Glutamatergic neuron (in vitro differentiated cells): ENCODE measurements around the gene HHATL. TPM values are rescaled to one million over a fixed set of nuclear protein-coding genes. Genes with fewer than 3 reads are reported as not detected.

Source experiments
- DNase-seq: peaks from one replicate; pipeline ENCODE4 v3.0.0; 2022
- H3K27ac Mint-ChIP-seq: one replicate; pipeline ENCODE4 v1.8.0; 2020; ENCODE audit warnings: mild to moderate bottlenecking, mixed read lengths, inconsistent platforms; ENCODE audit not compliant: unreplicated experiment
- H3K27me3 Mint-ChIP-seq: one replicate; pipeline ENCODE4 v1.8.0; 2020; ENCODE audit warnings: mild to moderate bottlenecking, moderate library complexity, mixed read lengths, inconsistent platforms; ENCODE audit not compliant: unreplicated experiment
- H3K36me3 Mint-ChIP-seq: one replicate; pipeline ENCODE4 v1.8.0; 2020; ENCODE audit warnings: mild to moderate bottlenecking, mixed read lengths, inconsistent platforms; ENCODE audit not compliant: unreplicated experiment
- H3K4me1 Mint-ChIP-seq: one replicate; pipeline ENCODE4 v1.8.0; 2020; ENCODE audit warnings: mild to moderate bottlenecking, low read depth, mixed read lengths, inconsistent platforms; ENCODE audit not compliant: unreplicated experiment
- H3K4me3 Mint-ChIP-seq: one replicate; pipeline ENCODE4 v1.8.0; 2020; ENCODE audit warnings: mild to moderate bottlenecking, mixed read lengths, inconsistent platforms; ENCODE audit not compliant: unreplicated experiment
- H3K9me3 Mint-ChIP-seq: one replicate; pipeline ENCODE4 v1.8.0; 2020; ENCODE audit warnings: mild to moderate bottlenecking, moderate library complexity, mixed read lengths, inconsistent platforms; ENCODE audit not compliant: unreplicated experiment
- total RNA-seq: library from RNA; stranded (reverse); fragmentation: NEBNext Ultra II Directional; extraction: Animal tissue kit (Norgen Biotek cat#: 25700); gene quantifications from one replicate; pipeline ENCODE4 v1.2.1, GENCODE V29; 2021; ENCODE audit not compliant: unreplicated experiment
- TF ChIP-seq, protein P1 (sequence below): fragments of 200-600 bp; sonication (generic); IDR thresholded peaks from one replicate; pipeline ENCODE4 v1.5.0; 2021; ENCODE audit not compliant: partially characterized antibody, unreplicated experiment

Gene HHATL
- total RNA-seq, 1 donor from 2014 or later = 7.6 TPM

DNA sequence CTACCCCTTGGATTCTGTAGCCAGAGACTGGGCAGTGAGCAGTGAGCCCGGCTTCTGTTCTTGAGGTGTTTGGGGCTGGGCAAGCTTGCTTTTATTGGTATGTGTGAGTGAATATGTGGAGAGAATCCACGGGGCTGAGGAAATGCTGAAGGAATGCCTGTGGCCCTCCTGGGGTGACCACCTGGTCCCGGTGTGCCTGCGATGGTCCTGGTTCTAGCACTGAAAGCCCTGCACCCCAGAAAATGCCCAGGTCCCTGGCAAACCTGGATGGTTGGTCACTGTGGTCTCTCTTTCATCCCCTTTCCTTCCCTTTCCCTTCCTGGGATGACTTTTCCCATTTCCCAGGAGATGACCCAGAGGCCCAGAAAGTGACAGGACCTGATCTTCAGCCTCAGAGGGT is 44.9 kb downstream of the HHATL start:
- TF ChIP-seq, protein P1, sequence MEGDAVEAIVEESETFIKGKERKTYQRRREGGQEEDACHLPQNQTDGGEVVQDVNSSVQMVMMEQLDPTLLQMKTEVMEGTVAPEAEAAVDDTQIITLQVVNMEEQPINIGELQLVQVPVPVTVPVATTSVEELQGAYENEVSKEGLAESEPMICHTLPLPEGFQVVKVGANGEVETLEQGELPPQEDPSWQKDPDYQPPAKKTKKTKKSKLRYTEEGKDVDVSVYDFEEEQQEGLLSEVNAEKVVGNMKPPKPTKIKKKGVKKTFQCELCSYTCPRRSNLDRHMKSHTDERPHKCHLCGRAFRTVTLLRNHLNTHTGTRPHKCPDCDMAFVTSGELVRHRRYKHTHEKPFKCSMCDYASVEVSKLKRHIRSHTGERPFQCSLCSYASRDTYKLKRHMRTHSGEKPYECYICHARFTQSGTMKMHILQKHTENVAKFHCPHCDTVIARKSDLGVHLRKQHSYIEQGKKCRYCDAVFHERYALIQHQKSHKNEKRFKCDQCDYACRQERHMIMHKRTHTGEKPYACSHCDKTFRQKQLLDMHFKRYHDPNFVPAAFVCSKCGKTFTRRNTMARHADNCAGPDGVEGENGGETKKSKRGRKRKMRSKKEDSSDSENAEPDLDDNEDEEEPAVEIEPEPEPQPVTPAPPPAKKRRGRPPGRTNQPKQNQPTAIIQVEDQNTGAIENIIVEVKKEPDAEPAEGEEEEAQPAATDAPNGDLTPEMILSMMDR = no peak
- no peak overlapping the region for H3K4me3 Mint-ChIP-seq
- peaks cover 3% of the 10 kb centered on the region for H3K36me3 Mint-ChIP-seq
- H3K27ac Mint-ChIP-seq = no peak overlapping the region
- peaks cover 10% of the 10 kb centered on the region for H3K9me3 Mint-ChIP-seq
- DNase-seq = no peak
- peaks cover 16% of the 10 kb centered on the region for H3K27me3 Mint-ChIP-seq
- H3K4me1 Mint-ChIP-seq = peaks cover 20% of the 10 kb centered on the region

DNA sequence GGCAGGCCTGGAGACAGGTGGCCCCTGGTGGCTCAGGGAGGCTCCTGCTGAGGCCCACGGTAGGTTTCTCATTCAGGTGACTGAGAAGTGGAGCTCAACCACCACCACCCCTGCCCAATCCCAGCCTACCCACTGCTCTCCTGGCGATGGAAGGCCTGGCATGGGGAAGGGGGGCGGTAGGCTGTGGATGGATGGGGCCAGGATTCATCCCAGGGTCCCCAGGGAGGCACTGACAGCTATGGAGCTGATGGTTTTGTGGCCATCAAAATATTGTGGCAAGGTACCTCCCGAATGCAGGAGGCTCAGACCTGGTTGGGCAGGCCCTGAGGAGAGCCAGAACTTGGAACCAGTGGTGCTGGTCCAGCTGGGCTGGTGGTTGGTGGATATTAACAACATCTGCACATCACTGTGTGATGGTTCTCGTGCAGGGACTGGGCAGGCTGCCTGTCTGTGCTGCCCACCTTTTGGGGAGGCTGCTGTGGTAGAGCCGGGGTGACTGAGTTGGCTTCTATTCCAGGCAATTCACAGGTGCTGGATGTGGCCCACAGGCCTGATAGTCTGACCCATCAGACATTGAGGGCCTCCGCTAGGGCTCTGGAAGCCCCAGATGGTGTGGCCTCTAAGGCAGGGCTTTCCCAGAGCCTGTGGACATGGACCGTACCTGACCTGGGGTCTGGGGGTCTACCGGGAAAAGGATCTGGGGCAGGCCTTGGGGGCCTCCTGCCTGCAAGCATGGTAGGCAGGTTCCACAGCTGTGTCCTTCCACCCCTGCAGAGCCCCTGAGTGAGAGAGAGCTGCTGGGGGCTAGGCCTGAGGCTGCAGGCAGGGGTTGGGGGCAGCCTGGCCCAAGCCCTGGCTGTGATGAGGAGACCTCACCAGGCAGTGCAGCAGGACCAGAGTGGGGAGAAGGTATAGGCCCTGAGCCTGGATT is 45.7 kb downstream of the HHATL start:
- TF ChIP-seq, protein P1 = no peak
- Mint-ChIP-seq H3K9me3 (peaks cover 14% of the 10 kb centered on the region), H3K4me3 (no peak overlapping the region), H3K27me3 (peaks cover 21% of the 10 kb centered on the region), H3K36me3 (peaks cover 3% of the 10 kb centered on the region), H3K27ac (no peak overlapping the region), H3K4me1 (peaks cover 28% of the 10 kb centered on the region)
- DNase-seq = no peak

DNA sequence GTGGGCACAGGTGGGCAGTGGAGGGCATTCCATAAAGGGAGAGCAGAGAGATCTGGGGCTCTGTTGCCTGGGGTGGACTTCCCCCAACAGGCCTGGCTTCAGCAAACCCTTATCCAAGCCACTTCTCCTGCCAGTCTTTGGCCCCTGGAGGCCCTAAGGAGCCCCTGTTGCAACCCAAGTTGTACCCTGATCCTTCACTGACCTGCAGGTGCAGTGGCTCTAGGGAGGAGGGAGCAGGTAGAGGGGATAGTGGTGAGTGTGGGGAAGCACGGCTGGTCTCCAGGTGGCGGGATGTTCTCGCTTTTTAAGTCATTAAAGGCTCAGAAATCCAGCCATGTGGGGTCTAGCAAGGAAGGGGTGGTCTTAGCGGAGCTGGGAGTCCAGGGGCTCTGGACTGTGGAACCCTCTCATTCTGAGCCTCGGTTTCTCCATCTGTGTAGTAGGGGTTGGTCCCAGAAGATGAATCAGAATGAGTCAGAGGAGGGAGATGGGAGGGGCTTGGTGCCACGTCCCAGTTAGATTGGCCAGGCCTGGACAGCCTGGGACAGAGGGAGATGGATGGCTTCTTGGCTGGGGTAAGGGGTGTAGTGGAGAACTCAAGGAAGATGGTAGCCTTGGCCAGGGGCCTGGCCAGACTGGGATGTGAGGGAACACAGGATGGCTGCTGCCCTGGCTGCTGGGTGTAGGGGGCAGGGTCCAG is 46.5 kb downstream of the HHATL start:
- Mint-ChIP-seq H3K36me3 (no peaks in the 10 kb centered on the region), H3K27me3 (peaks cover 23% of the 10 kb centered on the region), H3K9me3 (peaks cover 17% of the 10 kb centered on the region), H3K27ac (peak overlapping the region; percentile 48), H3K4me1 (peaks cover 31% of the 10 kb centered on the region), H3K4me3 (peak overlapping the region; percentile 28)
- DNase-seq = no peak
- TF ChIP-seq, protein P1 = no peak

DNA sequence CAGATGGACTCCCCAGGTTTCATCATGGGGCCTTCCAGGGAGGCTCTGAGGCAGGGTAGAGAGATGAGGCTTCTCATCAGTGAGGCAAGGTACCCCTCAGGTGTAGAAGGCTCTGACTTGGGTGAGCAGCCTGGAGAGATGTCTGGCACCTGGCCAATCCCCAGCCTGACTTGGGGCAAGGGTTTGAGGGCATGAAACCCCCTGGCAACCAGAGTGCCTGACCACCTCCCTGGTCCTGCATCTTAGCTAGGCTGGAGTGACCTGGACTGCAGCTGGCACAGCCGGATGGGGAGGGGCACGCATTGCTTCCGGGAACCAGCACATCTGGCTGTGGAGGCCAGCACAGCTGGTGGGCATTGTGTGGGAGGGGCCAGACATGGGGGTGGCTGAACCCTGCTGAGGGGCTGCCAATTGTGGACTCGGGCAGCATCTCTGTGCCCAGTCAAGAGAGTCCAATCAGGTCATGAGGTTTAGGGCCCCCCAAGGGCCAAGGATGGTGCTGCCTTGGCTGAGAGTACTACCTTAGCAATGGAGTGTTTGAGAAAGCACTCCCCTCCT is 47.2 kb downstream of the HHATL start:
- H3K36me3 Mint-ChIP-seq = no peaks in the 10 kb centered on the region

More for the DNA sequence above, 47.2 kb downstream of the HHATL start:
- Mint-ChIP-seq H3K9me3 (peaks cover 19% of the 10 kb centered on the region), H3K27ac (no peak overlapping the region), H3K4me3 (peak overlapping the region; percentile 49), H3K27me3 (peaks cover 24% of the 10 kb centered on the region), H3K4me1 (peaks cover 35% of the 10 kb centered on the region)
- no peak for DNase-seq
- TF ChIP-seq, protein P1 = no peak
